ENCODE results near the gene C8B.

The C8B gene

GRCh38 chr1:56970280-56970679, 4.5 kb upstream of the C8B start:
- DNase-seq = no peak

- DNase-seq = no peak
Measured at GRCh38 chr1:56968878-56969495, 3.2 kb upstream of the C8B start.

GRCh38 chr1:56967900-56968832, 2.4 kb upstream of the C8B start:
- DNase-seq = no peak

- no peak for DNase-seq
Measured at GRCh38 chr1:56967355-56967754, 1.5 kb upstream of the C8B start.

GRCh38 chr1:56966698-56966999, 834 bp upstream of the C8B start:
- DNase-seq = no peak

- DNase-seq = no peak
Measured at GRCh38 chr1:56965191-56965590, 624 bp downstream of the C8B start.

GRCh38 chr1:56964349-56965017, 1.3 kb downstream of the C8B start:
- DNase-seq = no peak

- no peak for DNase-seq
Measured at GRCh38 chr1:56963667-56964066, 2.1 kb downstream of the C8B start.

GRCh38 chr1:56961426-56961825, 4.4 kb downstream of the C8B start:
- DNase-seq = no peak

- no peak for DNase-seq
Measured at GRCh38 chr1:56958526-56958925, 7.3 kb downstream of the C8B start.

- no peak for DNase-seq
Measured at GRCh38 chr1:56957931-56958330, 7.9 kb downstream of the C8B start.

- no peak for DNase-seq
Measured at GRCh38 chr1:56954664-56955063, 11.2 kb downstream of the C8B start.

- no peak for DNase-seq
Measured at GRCh38 chr1:56953386-56953785, 12.4 kb downstream of the C8B start.

- DNase-seq = no peak
Measured at GRCh38 chr1:56952501-56952900, 13.3 kb downstream of the C8B start.

GRCh38 chr1:56948403-56949023, 17.3 kb downstream of the C8B start:
- DNase-seq = no peak

- DNase-seq = no peak
Measured at GRCh38 chr1:56940039-56940438, 25.8 kb downstream of the C8B start.

GRCh38 chr1:56939209-56939608, 26.6 kb downstream of the C8B start:
- no peak for DNase-seq

- no peak for DNase-seq
Measured at GRCh38 chr1:56938646-56939045, 27.2 kb downstream of the C8B start.

GRCh38 chr1:56934430-56935060, 31.3 kb downstream of the C8B start:
- DNase-seq = no peak

- DNase-seq = no peak
Measured at GRCh38 chr1:56933606-56934005, 32.2 kb downstream of the C8B start.

- no peak for DNase-seq
Measured at GRCh38 chr1:56933161-56933560, 32.7 kb downstream of the C8B start.

GRCh38 chr1:56931686-56932085, 34.1 kb downstream of the C8B start:
- DNase-seq = no peak

GRCh38 chr1:56931211-56931610, 34.6 kb downstream of the C8B start:
- no peak for DNase-seq
